Neural progenitor cell (in vitro differentiated cells): ENCODE data around the gene SCAMP4. TPM values are rescaled to one million over a fixed set of nuclear protein-coding genes. Genes with fewer than 3 reads are reported as not detected.

ENCODE experiments used
- DNase-seq: peaks from one replicate; pipeline ENCODE4 v3.0.0-alpha.2; 2016; ENCODE audit warnings: low spot score
- H2AFZ ChIP-seq: fragments of 200-600 bp; sonication (generic); replicated peaks from 2 replicates; pipeline ENCODE4 v1.6.1; 2016; ENCODE audit warnings: antibody characterized with exemption
- H3F3A ChIP-seq: fragments of 200-600 bp; sonication (generic); 2 replicates; pipeline ENCODE4 v1.6.1; 2016; ENCODE audit warnings: antibody characterized with exemption, low read depth
- H3K27ac ChIP-seq: fragments of 200-600 bp; sonication (generic); 2 replicates; pipeline ENCODE4 v1.5.1; 2016; ENCODE audit warnings: mild to moderate bottlenecking
- H3K27me3 ChIP-seq: fragments of 200-600 bp; sonication (generic); 2 replicates; pipeline ENCODE4 v1.6.1; 2016; ENCODE audit warnings: mild to moderate bottlenecking, moderate library complexity
- H3K36me3 ChIP-seq: fragments of 200-600 bp; sonication (generic); 2 replicates; pipeline ENCODE4 v1.5.1; 2016
- H3K4me1 ChIP-seq: fragments of 200-600 bp; sonication (generic); 2 replicates; pipeline ENCODE4 v1.6.1; 2016; ENCODE audit warnings: mixed run types
- H3K4me2 ChIP-seq: fragments of 200-600 bp; sonication (generic); 2 replicates; pipeline ENCODE4 v1.6.1; 2016
- H3K4me3 ChIP-seq: fragments of 200-600 bp; sonication (generic); 2 replicates; pipeline ENCODE4 v1.5.1; 2016
- H3K79me2 ChIP-seq: fragments of 200-600 bp; sonication (generic); 2 replicates; pipeline ENCODE4 v1.6.1; 2016; ENCODE audit warnings: low read depth
- H3K9ac ChIP-seq: fragments of 200-600 bp; sonication (generic); 2 replicates; pipeline ENCODE4 v1.6.1; 2016
- H3K9me3 ChIP-seq: fragments of 200-600 bp; sonication (generic); 2 replicates; pipeline ENCODE4 v1.5.1; 2016; ENCODE audit warnings: low read depth
- H4K20me1 ChIP-seq: fragments of 200-600 bp; sonication (generic); 2 replicates; pipeline ENCODE4 v1.6.1; 2016; ENCODE audit warnings: low read depth
- H3K27ac Mint-ChIP-seq: 3 replicates; pipeline ENCODE4 v1.8.0; 2021; ENCODE audit warnings: mixed read lengths
- H3K27me3 Mint-ChIP-seq: 2 replicates; pipeline ENCODE4 v1.8.0; 2022; ENCODE audit warnings: low read depth, mild to moderate bottlenecking, inconsistent platforms, moderate library complexity, mixed read lengths; ENCODE audit not compliant: insufficient read depth
- H3K36me3 Mint-ChIP-seq: 3 replicates; pipeline ENCODE4 v1.8.0; 2021; ENCODE audit warnings: mixed read lengths
- H3K4me1 Mint-ChIP-seq: 3 replicates; pipeline ENCODE4 v1.8.0; 2021; ENCODE audit warnings: mixed read lengths
- H3K4me3 Mint-ChIP-seq: 3 replicates; pipeline ENCODE4 v1.8.0; 2021; ENCODE audit warnings: mild to moderate bottlenecking, moderate library complexity, mixed read lengths
- H3K9me3 Mint-ChIP-seq: 3 replicates; pipeline ENCODE4 v1.8.0; 2020; ENCODE audit warnings: mixed read lengths
- EZH2 ChIP-seq: fragments of 200-600 bp; sonication (generic); IDR thresholded peaks from 2 replicates; pipeline ENCODE4 v1.6.1; 2017; ENCODE audit warnings: antibody characterized with exemption, mild to moderate bottlenecking, moderate library complexity
- EZH2phosphoT487 ChIP-seq: fragments of 200-600 bp; sonication (generic); IDR thresholded peaks from 2 replicates; pipeline ENCODE4 v1.6.1; 2017; ENCODE audit warnings: antibody characterized with exemption
- total RNA-seq: library from RNA; depleted of rRNA; stranded (reverse); fragments of >200 nt; gene quantifications from 2 replicates; pipeline ENCODE4 v1.2.3, GENCODE V29; 2015; ENCODE audit warnings: low replicate concordance
- TF ChIP-seq, protein P1 (sequence below): fragments of 200-600 bp; sonication (generic); IDR thresholded peaks from 2 replicates; pipeline ENCODE4 v1.5.1; 2017; ENCODE audit warnings: antibody characterized with exemption, mild to moderate bottlenecking

Gene SCAMP4
- total RNA-seq, 1 donor from 2014 or later, result 11.5 TPM

DNA sequence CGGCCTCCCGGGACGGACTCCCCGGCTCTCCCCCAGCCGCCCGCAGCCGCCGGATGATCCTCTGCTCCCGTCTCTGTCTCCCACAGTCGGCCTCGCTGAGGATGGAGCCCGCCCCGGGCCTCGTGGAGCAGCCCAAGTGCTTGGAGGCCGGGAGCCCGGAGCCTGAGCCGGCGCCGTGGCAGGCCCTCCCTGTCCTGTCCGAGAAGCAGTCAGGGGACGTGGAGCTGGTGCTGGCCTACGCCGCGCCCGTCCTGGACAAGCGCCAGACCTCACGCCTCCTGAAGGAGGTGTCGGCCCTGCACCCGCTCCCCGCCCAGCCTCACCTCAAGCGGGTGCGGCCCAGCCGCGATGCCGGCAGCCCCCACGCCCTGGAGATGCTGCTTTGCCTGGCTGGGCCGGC lies 6.8 kb downstream of the SCAMP4 start:
- Histone ChIP-seq H2AFZ (no peak overlapping the region), H3F3A (no peaks in the 10 kb centered on the region), H3K9me3 (no peaks in the 10 kb centered on the region), H3K79me2 (peaks cover 81% of the 10 kb centered on the region), H3K4me3 (no peak overlapping the region), H3K4me1 (no peaks in the 10 kb centered on the region), H3K9ac (no peak overlapping the region), H3K4me2 (no peak overlapping the region), H4K20me1 (peaks cover 77% of the 10 kb centered on the region), H3K27me3 (no peaks in the 10 kb centered on the region), H3K36me3 (no peaks in the 10 kb centered on the region), H3K27ac (no peak overlapping the region)
- Mint-ChIP-seq H3K27ac (no peak overlapping the region), H3K4me1 (peaks cover 4% of the 10 kb centered on the region), H3K9me3 (no peaks in the 10 kb centered on the region), H3K27me3 (peaks cover 4% of the 10 kb centered on the region), H3K36me3 (peaks cover 6% of the 10 kb centered on the region), H3K4me3 (no peak overlapping the region)
- no peak for DNase-seq
- TF ChIP-seq, protein P1, sequence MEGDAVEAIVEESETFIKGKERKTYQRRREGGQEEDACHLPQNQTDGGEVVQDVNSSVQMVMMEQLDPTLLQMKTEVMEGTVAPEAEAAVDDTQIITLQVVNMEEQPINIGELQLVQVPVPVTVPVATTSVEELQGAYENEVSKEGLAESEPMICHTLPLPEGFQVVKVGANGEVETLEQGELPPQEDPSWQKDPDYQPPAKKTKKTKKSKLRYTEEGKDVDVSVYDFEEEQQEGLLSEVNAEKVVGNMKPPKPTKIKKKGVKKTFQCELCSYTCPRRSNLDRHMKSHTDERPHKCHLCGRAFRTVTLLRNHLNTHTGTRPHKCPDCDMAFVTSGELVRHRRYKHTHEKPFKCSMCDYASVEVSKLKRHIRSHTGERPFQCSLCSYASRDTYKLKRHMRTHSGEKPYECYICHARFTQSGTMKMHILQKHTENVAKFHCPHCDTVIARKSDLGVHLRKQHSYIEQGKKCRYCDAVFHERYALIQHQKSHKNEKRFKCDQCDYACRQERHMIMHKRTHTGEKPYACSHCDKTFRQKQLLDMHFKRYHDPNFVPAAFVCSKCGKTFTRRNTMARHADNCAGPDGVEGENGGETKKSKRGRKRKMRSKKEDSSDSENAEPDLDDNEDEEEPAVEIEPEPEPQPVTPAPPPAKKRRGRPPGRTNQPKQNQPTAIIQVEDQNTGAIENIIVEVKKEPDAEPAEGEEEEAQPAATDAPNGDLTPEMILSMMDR, result no peak
- TF ChIP-seq EZH2 (no peak), EZH2phosphoT487 (no peak)

DNA sequence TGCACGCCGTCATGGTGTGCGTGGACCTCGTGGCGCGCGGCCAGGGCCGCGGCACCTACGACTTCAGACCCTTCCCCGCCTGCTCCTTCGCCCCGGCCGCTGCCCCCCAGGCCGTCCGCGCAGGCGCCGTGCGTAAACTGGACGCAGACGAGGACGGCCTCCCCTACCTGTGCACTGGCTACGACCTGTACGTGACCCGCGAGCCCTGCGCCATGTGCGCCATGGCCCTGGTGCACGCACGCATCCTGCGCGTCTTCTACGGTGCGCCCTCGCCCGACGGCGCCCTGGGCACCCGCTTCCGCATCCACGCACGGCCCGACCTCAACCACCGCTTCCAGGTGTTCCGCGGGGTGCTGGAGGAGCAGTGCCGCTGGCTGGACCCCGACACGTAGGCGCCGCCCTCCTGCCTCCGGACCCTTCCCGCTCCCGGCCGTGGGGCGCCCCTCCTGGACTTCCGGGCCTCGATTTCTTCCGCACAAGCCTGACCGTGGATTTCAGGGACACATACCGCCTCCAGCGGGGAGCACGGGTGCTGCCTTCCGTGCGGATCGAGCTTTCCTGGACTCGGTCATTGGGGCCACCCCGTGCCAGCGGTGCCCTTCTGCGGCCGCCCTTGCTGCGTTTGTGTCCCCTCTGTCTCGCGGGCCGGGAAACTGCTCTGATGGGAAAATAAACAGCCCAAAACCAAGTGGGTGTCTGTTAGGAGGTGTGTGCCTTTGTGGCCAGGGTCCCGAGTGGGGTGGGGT lies 7.7 kb downstream of the SCAMP4 start:
- Histone ChIP-seq H3K79me2 (peaks cover 72% of the 10 kb centered on the region), H4K20me1 (peaks cover 68% of the 10 kb centered on the region), H2AFZ (no peak overlapping the region), H3K27ac (no peak overlapping the region), H3K4me1 (no peaks in the 10 kb centered on the region), H3K9ac (no peak overlapping the region), H3F3A (no peaks in the 10 kb centered on the region), H3K4me2 (no peak overlapping the region), H3K4me3 (no peak overlapping the region), H3K27me3 (no peaks in the 10 kb centered on the region), H3K36me3 (no peaks in the 10 kb centered on the region), H3K9me3 (no peaks in the 10 kb centered on the region)
- Mint-ChIP-seq H3K27ac (no peak overlapping the region), H3K4me3 (no peak overlapping the region), H3K36me3 (peaks cover 10% of the 10 kb centered on the region), H3K9me3 (no peaks in the 10 kb centered on the region), H3K27me3 (peaks cover 4% of the 10 kb centered on the region), H3K4me1 (peaks cover 4% of the 10 kb centered on the region)
- TF ChIP-seq EZH2phosphoT487 (no peak), EZH2 (no peak)
- TF ChIP-seq, protein P1, result no peak
- DNase-seq, result no peak

DNA sequence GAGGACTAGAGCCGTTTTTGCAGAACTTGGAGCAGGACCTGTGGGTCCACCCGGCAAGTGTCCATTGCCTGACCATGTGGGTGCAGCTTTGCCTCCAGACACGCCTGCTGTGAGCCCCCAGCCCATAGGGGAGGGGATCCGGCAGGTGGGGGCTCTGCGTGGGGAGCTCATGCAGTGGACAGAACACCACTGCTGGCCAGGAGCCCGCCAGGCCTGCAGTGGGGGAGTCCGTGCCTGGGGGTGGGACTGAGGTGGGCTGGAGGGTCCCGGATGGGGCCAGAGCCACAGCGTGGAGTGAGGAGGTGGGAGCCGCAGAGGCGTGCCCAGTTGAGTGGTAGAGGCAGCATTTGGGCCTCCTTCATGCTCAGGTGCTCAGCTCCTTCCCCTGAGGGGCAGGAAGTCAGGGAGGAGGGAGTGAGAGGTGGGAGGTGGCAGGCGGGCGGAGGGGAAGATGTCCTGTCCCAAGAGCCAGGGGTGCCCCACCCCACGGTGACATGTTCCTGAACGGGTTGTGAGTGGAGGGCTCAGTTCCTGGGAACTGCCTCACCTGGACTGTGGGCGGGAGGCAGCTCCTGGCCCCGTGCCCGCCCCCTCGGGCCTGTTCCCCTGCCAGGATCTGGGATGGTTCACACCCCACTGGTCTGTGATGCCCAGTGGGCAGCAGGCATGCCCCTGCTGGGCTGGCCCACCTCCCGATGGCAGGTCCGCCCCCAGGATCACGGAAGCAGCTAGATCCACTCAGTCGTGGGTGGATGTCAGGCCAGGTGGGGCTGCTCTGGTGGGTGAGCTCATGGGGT lies 8.8 kb downstream of the SCAMP4 start:
- H3K4me1 ChIP-seq, result no peaks in the 10 kb centered on the region
- H4K20me1 ChIP-seq, result peaks cover 57% of the 10 kb centered on the region
- no peaks in the 10 kb centered on the region for H3K9me3 ChIP-seq
- H3K79me2 ChIP-seq, result peaks cover 61% of the 10 kb centered on the region
- no peaks in the 10 kb centered on the region for H3K36me3 ChIP-seq
- peaks cover 10% of the 10 kb centered on the region for H3K36me3 Mint-ChIP-seq
- TF ChIP-seq EZH2phosphoT487 (no peak), EZH2 (no peak)
- TF ChIP-seq, protein P1, result no peak
- H3K27ac ChIP-seq, result no peak overlapping the region
- no peaks in the 10 kb centered on the region for H3K9me3 Mint-ChIP-seq
- no peak overlapping the region for H3K9ac ChIP-seq
- no peak overlapping the region for H3K4me3 Mint-ChIP-seq
- no peak overlapping the region for H3K4me3 ChIP-seq
- H3K4me2 ChIP-seq, result no peak overlapping the region
- peaks cover 2% of the 10 kb centered on the region for H3K27me3 Mint-ChIP-seq
- no peaks in the 10 kb centered on the region for H3F3A ChIP-seq
- no peaks in the 10 kb centered on the region for H3K27me3 ChIP-seq
- H2AFZ ChIP-seq, result no peak overlapping the region
- peaks cover 4% of the 10 kb centered on the region for H3K4me1 Mint-ChIP-seq
- H3K27ac Mint-ChIP-seq, result no peak overlapping the region
- DNase-seq, result no peak
